GM12878 (cell line): ENCODE results near the gene POLR3E.

Source experiments
- BACH1 ChIP-seq: fragments of 450-650 bp; IDR thresholded peaks from 2 replicates; pipeline ENCODE4 v1.6.1; 2017; ENCODE audit warnings: mild to moderate bottlenecking, borderline replicate concordance
- CTCF ChIP-seq, 3 experiments: IDR thresholded peaks in 2 of 3; conservative IDR thresholded peaks in 1 of 3; 2 replicates each; pipeline ENCODE4 v1.5.1; 2011; ENCODE audit warnings: low read depth in 3 of 3, low read length in 3 of 3, mild to moderate bottlenecking in 3 of 3, control low read depth in 2 of 3, moderate library complexity in 2 of 3, inconsistent platforms in 1 of 3, mixed read lengths in 1 of 3; ENCODE audit not compliant: control insufficient read depth in 2 of 3, insufficient read depth in 1 of 3; ENCODE audit errors: extremely low read depth in 1 of 3
- GABPA ChIP-seq: IDR thresholded peaks from 2 replicates; pipeline ENCODE4 v1.6.1; 2014; ENCODE audit warnings: antibody characterized with exemption, low read depth, mild to moderate bottlenecking, inconsistent platforms
- MAX ChIP-seq: IDR thresholded peaks from 2 replicates; pipeline ENCODE4 v1.6.1; 2012; ENCODE audit warnings: low read depth, low read length, improper control_type of control experiment
- POLR2A ChIP-seq: IDR thresholded peaks from 2 replicates; pipeline ENCODE4 v1.6.1; 2011; ENCODE audit warnings: low read depth, mild to moderate bottlenecking, low read length
- ZBTB40 ChIP-seq: fragments of 450-650 bp; IDR thresholded peaks from 2 replicates; pipeline ENCODE4 v1.6.1; 2016; ENCODE audit warnings: mild to moderate bottlenecking, moderate library complexity, borderline replicate concordance

- TF ChIP-seq MAX (no peak), ZBTB40 (no peak), CTCF (IDR thresholded peaks at IDR 0.05 in 2 of 3, conservative IDR thresholded peaks at IDR 0.05 in 1 of 3; ENCODE audit: control insufficient read depth in 2 of 3, extremely low read depth in 1 of 3, insufficient read depth in 1 of 3, low read depth in 3 of 3, low read length in 3 of 3) (no peak), GABPA (no peak), POLR2A (no peak), BACH1 (no peak)
Measured at GRCh38 chr16:22372882-22373661, 75.9 kb downstream of the POLR3E start.
